HCEC 1CT (cell line): ENCODE measurements around the gene SORCS3.

Source experiments
- DNase-seq: peaks from one replicate; pipeline ENCODE4 v3.0.0-alpha.2; 2017

SORCS3 gene

GRCh38 chr10:105284476-105285215 is 643.6 kb downstream of the SORCS3 start:
- no peak for DNase-seq

- DNase-seq = no peak
Measured at GRCh38 chr10:105288026-105288425, 646.9 kb downstream of the SORCS3 start.

DNA sequence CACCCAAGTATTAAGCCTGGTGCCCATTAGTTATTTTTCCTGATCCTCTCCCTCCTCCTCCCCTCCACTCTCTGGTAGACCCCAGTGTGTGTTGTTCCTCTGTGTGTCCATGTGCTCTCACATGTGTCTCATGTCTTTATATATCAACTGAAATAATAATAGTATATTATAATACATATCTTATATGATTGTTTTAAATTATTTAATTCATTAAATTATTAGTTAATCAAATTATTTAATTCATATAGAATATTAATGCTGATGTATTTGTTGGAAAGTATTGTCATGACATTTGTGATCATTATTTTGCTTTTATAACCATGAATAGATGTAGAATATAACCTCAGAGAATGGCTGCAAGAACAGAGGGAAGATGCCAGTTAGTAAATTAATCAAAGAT is 647.5 kb downstream of the SORCS3 start:
- no peak for DNase-seq

DNA sequence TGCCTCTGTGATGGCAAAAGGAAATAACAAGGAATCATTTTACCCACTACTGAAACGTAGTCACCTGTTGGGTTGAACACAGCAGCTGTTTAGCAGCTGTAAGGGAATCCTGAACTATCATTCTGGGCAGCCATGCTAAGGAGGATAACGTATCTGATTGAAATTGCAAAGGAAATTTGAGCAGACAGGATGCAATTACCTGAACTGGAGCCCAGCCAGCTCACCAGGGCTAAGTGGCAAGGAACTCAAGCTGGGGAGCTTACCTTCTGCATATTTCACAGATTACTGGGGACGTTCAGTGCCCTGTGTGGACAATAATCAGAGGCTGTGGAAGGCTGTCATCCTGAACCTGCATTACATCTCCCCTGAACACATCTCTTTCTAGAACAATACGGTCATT is 650.5 kb downstream of the SORCS3 start:
- no peak for DNase-seq

DNA sequence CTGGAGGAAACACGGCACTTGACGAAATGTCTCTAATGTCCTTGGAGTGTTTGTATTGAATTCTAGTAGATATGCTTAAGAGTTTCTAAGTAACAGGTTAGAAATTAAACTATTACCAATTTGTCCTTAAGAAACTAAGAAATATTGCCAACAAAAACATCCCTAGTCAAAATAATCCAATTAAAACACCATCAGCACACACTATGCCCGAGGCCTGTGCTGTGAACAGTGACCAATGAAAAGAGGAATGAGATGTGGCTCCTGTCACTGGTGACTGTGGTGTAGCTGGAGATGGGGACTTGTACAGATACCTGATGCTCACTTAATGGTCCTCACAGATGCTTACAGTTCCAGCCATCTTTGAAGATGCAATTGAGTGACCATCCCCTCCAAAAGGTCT is 651.1 kb downstream of the SORCS3 start:
- no peak for DNase-seq
